ENCODE results near the gene ULK3.
"Not testable (repeated sequence)": the region's sequence is repeated elsewhere in the genome, so short reads cannot be mapped to it uniquely, and the experiment has no call there.

Gene ULK3

GRCh38 chr15:74842581-74843444 lies at the start of gene ULK3:
Gene ULK3, minus strand, starts transcription at chr15:74843156. Its CDS starts 51 bp downstream, at chr15:74843105.
- peak; percentile 92 for DNase-seq

GRCh38 chr15:74892313-74892712 lies 49.4 kb upstream of the ULK3 start:
- no peak for DNase-seq

- no peak for DNase-seq
Measured at GRCh38 chr15:74891469-74891868, 48.5 kb upstream of the ULK3 start.

GRCh38 chr15:74890665-74890960 lies 47.7 kb upstream of the ULK3 start:
- DNase-seq, result no peak

- DNase-seq, result peak; percentile 90
Measured at GRCh38 chr15:74889883-74890664, 47.1 kb upstream of the ULK3 start, which contains the start of gene MPI. Gene MPI, plus strand, starts transcription at chr15:74890042. Its CDS starts 32 bp downstream, at chr15:74890074.

GRCh38 chr15:74889390-74889882 lies 46.5 kb upstream of the ULK3 start:
- DNase-seq, result no peak

GRCh38 chr15:74888716-74889115 lies 45.8 kb upstream of the ULK3 start:
- no peak for DNase-seq

GRCh38 chr15:74887537-74888193 lies 44.7 kb upstream of the ULK3 start:
- DNase-seq, result not testable (repeated sequence)

- DNase-seq, result no peak
Measured at GRCh38 chr15:74885461-74885860, 42.5 kb upstream of the ULK3 start.

- DNase-seq, result no peak
Measured at GRCh38 chr15:74884428-74885223, 41.7 kb upstream of the ULK3 start.

- no peak for DNase-seq
Measured at GRCh38 chr15:74882528-74882927, 39.6 kb upstream of the ULK3 start.

- no peak for DNase-seq
Measured at GRCh38 chr15:74878273-74878672, 35.3 kb upstream of the ULK3 start.

- no peak for DNase-seq
Measured at GRCh38 chr15:74873756-74874424, 30.9 kb upstream of the ULK3 start.

- DNase-seq, result peak; percentile 97
Measured at GRCh38 chr15:74873036-74873755, 30.2 kb upstream of the ULK3 start, which contains the start of gene SCAMP2. Gene SCAMP2, minus strand, starts transcription at chr15:74873365. Its CDS starts 110 bp downstream, at chr15:74873255.

- DNase-seq, result no peak
Measured at GRCh38 chr15:74872702-74873035, 29.7 kb upstream of the ULK3 start.

GRCh38 chr15:74870436-74871215 lies 27.7 kb upstream of the ULK3 start:
- DNase-seq, result no peak

- peak; percentile 61 for DNase-seq
Measured at GRCh38 chr15:74869726-74870407, 26.9 kb upstream of the ULK3 start.

GRCh38 chr15:74869372-74869725 lies 26.4 kb upstream of the ULK3 start:
- no peak for DNase-seq

- DNase-seq, result no peak
Measured at GRCh38 chr15:74868059-74868458, 25.1 kb upstream of the ULK3 start.
